Type B pancreatic cell (in vitro differentiated cells): ENCODE measurements around the gene LRRC25. TPM values are rescaled to one million over a fixed set of nuclear protein-coding genes. Genes with fewer than 3 reads are reported as not detected.

Experiments
- DNase-seq: peaks from one replicate; pipeline ENCODE4 v3.0.0; 2021; ENCODE audit warnings: mixed read lengths; ENCODE audit not compliant: unreplicated experiment; ENCODE audit errors: extremely low spot score
- H3K27ac Mint-ChIP-seq: 2 replicates; pipeline ENCODE4 v1.8.0; 2021; ENCODE audit warnings: mild to moderate bottlenecking, mixed read lengths
- H3K27me3 Mint-ChIP-seq: 2 replicates; pipeline ENCODE4 v1.8.0; 2021; ENCODE audit warnings: mixed read lengths
- H3K36me3 Mint-ChIP-seq: 2 replicates; pipeline ENCODE4 v1.8.0; 2021; ENCODE audit warnings: mixed read lengths
- H3K4me1 Mint-ChIP-seq: one replicate; pipeline ENCODE4 v1.8.0; 2021; ENCODE audit warnings: mixed read lengths; ENCODE audit not compliant: unreplicated experiment
- H3K4me3 Mint-ChIP-seq: 2 replicates; pipeline ENCODE4 v1.8.0; 2021; ENCODE audit warnings: mild to moderate bottlenecking, mixed read lengths
- H3K9me3 Mint-ChIP-seq: 2 replicates; pipeline ENCODE4 v1.8.0; 2021; ENCODE audit warnings: mixed read lengths
- CTCF ChIP-seq: fragments of 200-600 bp; sonication (generic); conservative IDR thresholded peaks from 2 replicates; pipeline ENCODE4 v1.5.0; 2021; ENCODE audit warnings: antibody characterized with exemption, mild to moderate bottlenecking
- microRNA-seq: library from miRNA; unstranded; fragments of <30 nt; microRNA quantifications from one replicate; pipeline ENCODE4, GENCODE V29; 2020
- total RNA-seq: library from RNA; stranded (reverse); gene quantifications from 2 replicates; pipeline ENCODE4 v1.2.1, GENCODE V29; 2021; ENCODE audit warnings: low replicate concordance

LRRC25 gene
- total RNA-seq, 1 donor from 2014 or later, result 0.19 TPM

- no peak for TF ChIP-seq CTCF
These were observed 52.9 kb downstream of the LRRC25 start for GRCh38 chr19:18344582-18344950.

GRCh38 chr19:18342090-18342632, 55.3 kb downstream of the LRRC25 start:
- H3K27ac Mint-ChIP-seq, result no peak overlapping the region
- peaks cover 32% of the 10 kb centered on the region for H3K4me1 Mint-ChIP-seq
- H3K36me3 Mint-ChIP-seq, result peaks cover 5% of the 10 kb centered on the region
- TF ChIP-seq CTCF, result no peak
- H3K9me3 Mint-ChIP-seq, result no peaks in the 10 kb centered on the region
- no peak for DNase-seq
- H3K4me3 Mint-ChIP-seq, result peak overlapping the region; percentile 88
- H3K27me3 Mint-ChIP-seq, result no peaks in the 10 kb centered on the region

More at GRCh38 chr19:18344582-18344950, 52.9 kb downstream of the LRRC25 start:
- no peak overlapping the region for H3K27ac Mint-ChIP-seq
- peaks cover 40% of the 10 kb centered on the region for H3K4me1 Mint-ChIP-seq
- no peak for DNase-seq
- H3K4me3 Mint-ChIP-seq, result no peak overlapping the region
- H3K27me3 Mint-ChIP-seq, result no peaks in the 10 kb centered on the region
- H3K36me3 Mint-ChIP-seq, result peaks cover 5% of the 10 kb centered on the region
- H3K9me3 Mint-ChIP-seq, result no peaks in the 10 kb centered on the region

Small RNAs within 50 kb of the gene (microRNA-seq; reads per million reads assigned to microRNA genes)
- gene MIR3189, result not detected

Other genes starting within 250 kb of the LRRC25 start
- 41.4 and 47.0 TPM in 2 replicates for gene PIK3R2, start 244.5 kb downstream of the LRRC25 start, total RNA-seq
- 20.2 and 22.8 TPM in 2 replicates for gene IFI30, start 223.8 kb downstream of the LRRC25 start, total RNA-seq
- 10.2 and 11.6 TPM in 2 replicates for gene MPV17L2, start 204.4 kb downstream of the LRRC25 start, total RNA-seq
- 6.7 and 8.7 TPM in 2 replicates for gene RAB3A, start 193.6 kb downstream of the LRRC25 start, total RNA-seq
- gene PDE4C, start 171.2 kb downstream of the LRRC25 start, total RNA-seq, result 0.33 and 0.89 TPM in 2 replicates
- 7.8 and 10.2 TPM in 2 replicates for gene IQCN, start 123.2 kb downstream of the LRRC25 start, total RNA-seq
- gene JUND, start 116.0 kb downstream of the LRRC25 start, total RNA-seq, result 126 and 232 TPM in 2 replicates
- gene LSM4, start 74.5 kb downstream of the LRRC25 start, total RNA-seq, result 196 and 223 TPM in 2 replicates
- gene PGPEP1, start 57.0 kb downstream of the LRRC25 start, total RNA-seq, result 28.8 and 46.7 TPM in 2 replicates
- 102 and 106 TPM in 2 replicates for gene GDF15, start 11.5 kb downstream of the LRRC25 start, total RNA-seq
- gene SSBP4, start 21.8 kb upstream of the LRRC25 start, total RNA-seq, result 76.7 and 99.0 TPM in 2 replicates
- gene ISYNA1, start 40.5 kb upstream of the LRRC25 start, total RNA-seq, result 278 and 303 TPM in 2 replicates
- gene ELL, start 124.4 kb upstream of the LRRC25 start, total RNA-seq, result 13.6 and 16.7 TPM in 2 replicates
- gene FKBP8, start 146.0 kb upstream of the LRRC25 start, total RNA-seq, result 151 and 191 TPM in 2 replicates
- gene KXD1, start 160.2 kb upstream of the LRRC25 start, total RNA-seq, result 72.9 and 73.9 TPM in 2 replicates
- gene UBA52, start 174.2 kb upstream of the LRRC25 start, total RNA-seq, result 1,126 and 1,202 TPM in 2 replicates
- 54.0 and 63.5 TPM in 2 replicates for gene REX1BD, start 191.2 kb upstream of the LRRC25 start, total RNA-seq
- 2.8 and 7.8 TPM in 2 replicates for gene CRLF1, start 209.2 kb upstream of the LRRC25 start, total RNA-seq
- 4.6 and 9.4 TPM in 2 replicates for gene TMEM59L, start 215.2 kb upstream of the LRRC25 start, total RNA-seq
- 11.0 and 11.1 TPM in 2 replicates for gene KLHL26, start 239.4 kb upstream of the LRRC25 start, total RNA-seq